ENCODE data around the gene COBL.

COBL gene, protein sequence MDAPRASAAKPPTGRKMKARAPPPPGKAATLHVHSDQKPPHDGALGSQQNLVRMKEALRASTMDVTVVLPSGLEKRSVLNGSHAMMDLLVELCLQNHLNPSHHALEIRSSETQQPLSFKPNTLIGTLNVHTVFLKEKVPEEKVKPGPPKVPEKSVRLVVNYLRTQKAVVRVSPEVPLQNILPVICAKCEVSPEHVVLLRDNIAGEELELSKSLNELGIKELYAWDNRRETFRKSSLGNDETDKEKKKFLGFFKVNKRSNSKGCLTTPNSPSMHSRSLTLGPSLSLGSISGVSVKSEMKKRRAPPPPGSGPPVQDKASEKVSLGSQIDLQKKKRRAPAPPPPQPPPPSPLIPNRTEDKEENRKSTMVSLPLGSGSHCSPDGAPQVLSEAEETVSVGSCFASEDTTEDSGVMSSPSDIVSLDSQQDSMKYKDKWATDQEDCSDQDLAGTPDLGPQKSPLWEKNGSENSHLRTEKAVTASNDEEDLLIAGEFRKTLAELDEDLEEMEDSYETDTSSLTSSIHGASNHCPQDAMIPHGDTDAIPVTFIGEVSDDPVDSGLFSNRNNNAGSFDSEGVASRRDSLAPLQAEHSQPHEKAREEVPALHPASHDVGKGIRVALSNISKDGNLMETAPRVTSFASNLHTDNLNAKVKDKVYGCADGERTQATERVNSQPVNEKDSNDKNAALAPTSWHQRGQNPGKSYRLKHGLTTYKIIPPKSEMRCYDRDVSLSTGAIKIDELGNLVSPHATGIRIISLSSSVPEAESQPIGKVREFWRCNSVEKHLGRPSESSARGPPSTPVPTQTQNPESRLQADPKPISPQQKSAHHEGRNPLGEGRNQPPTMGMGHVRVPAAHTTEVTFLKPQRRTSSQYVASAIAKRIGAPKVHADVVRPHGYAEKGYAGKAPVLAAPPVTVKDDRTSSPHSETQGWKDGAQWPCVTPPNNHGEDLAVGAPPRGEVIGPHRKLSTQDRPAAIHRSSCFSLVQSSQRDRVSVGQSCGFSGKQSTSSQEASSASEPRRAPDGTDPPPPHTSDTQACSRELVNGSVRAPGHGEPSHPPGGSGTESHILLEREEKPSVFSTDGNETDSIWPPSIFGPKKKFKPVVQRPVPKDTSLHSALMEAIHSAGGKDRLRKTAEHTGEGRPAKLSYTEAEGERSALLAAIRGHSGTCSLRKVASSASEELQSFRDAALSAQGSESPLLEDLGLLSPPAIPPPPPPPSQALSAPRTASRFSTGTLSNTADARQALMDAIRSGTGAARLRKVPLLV

DNA sequence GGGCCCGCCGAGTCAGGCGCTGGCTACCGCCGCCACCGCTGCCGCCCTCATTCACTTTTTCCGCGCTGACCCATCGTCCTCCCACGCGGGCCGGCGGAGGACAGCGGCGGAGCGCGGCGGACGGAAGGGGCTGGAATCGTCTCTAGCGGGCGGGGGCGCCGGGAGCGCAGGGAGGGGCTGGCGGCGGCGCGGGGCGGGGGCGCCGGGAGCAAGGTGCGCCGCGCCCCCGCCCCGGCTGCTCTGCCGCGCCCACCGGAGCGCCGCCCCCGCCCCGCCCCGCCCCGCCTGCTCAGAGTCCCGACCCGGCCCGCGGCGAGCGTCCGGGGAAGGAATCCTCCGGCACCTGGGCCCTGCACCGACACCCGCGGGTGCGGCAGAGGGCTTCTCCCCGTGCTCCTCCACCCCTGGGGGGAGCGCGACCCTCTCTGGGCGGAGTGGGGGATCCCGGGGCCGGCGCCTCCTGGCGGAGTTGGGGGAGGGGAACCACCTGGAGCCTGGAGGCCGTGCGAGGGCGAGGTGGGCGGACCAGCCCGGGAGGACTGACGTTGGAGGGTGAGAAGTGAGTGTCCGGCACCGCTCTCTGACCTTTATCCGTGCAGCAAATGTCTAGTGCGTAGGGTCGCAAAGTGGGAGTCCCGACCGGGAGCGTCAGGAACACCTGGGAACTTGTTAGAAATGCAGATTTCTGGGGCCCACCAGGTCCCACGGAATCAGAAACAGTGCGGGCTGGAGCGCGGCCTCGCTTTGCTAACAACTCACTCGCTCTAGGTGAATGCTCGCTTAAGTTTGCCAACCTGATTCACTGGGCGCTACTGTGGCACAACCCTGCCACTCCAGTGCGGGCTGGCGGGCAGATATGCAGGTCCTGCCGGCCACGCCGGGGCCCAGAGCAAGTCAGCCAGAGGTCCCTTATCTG is at the start of gene COBL:
TSS of gene COBL (minus strand) at position 144 of the 916 bp plus-strand sequence. CDS start 176 bp downstream, outside the sequence.
- peak; percentile 62 for DNase-seq (ENCODE audit: low spot score)

DNA sequence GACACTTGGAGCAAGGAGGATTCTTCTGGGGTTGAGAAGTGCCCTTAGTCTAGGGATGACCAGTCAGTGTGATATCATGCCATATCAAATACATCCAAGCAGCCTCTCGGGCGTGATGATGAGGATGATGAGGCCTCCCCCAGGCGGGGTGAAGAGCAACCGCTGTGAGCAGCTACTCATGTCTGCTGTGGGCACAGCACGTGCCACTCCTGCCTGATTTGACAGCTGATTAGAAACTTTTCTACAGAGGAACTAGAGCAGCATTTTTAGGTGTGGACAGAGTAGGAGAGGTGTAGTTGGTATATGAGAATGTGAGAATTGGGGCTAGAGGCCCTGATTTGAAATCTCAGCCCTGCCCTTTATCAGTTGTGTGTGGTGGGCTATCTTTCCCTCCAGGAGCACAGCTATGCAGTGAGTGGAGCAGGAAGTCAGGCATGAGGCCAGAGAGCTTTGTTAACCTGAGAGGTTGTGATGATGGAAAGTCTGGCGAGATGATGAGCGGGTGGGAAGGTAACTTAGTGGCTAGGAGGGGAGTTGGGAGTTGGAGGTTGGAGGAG is 49.6 kb upstream of the COBL start:
- DNase-seq (ENCODE audit: low spot score): no peak

DNA sequence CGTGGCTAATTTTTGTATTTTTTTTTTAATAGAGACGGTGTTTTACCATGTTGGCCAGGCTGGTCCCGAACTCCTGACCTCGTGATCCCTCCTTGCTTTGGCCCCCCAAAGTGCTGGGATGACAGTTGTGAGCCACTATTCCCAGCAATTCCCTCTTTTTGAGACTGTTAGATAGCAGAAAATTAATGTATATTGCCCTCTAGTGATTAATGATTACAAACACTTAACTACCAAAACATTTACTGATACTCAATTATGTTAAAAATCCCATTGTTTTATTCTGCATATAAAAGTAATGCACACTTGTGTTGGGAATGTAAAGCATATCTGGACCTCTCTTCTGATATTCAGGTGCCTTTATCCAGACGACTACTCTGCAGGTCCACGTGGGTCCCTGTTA is 41.2 kb upstream of the COBL start:
- DNase-seq (ENCODE audit: low spot score): peak; percentile 13

DNA sequence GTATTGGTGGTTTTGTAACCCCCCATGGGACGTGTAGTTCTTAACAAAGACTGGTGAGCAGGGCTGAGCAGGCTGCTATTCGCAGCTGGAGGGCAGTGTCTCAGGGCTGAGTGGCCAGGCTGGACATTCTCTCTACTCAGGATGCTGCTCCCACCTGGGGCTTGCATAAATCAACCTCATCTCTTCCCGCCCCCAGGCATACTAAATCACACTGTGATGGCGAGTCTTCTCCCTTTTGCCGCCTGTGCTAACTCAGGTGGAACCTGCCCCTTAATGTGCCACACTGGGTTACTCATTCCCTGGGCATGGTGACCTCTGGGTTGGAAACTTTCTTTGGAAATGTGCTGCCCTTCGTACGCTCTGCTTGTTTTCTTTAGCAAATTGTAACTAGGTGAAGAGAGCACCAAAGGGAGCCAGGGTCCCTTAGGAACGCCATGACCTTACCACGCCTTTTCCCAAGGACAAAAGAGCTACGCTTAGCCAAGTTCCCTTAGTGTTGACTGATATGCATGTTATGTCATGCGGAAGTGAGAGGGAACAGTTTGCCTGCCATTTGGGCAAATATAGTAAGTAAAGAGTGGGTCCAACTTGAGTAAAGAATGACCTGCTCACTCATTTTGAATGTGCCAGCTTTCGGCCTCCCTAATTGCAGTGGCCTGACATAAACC is 40.4 kb upstream of the COBL start:
- no peak for DNase-seq (ENCODE audit: low spot score)

DNA sequence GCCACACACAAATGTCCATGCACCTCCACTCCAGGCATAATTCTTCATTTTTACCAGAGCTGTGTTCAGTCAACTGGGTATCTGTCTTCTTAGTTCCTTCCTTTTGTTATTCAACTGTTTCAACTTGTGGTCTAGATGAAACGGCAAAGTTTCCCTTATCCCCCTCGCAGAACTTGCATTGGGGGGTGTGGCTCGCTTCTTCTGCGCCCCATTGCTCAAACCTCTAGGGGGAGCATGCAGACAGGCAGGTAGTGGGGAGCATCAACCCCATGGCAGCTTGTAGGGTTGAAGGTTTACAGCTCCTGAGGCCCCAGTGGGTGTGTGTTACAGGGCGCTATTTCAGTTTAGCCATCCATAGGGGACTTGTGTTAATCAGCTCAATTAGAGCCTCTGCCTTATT is 38.3 kb upstream of the COBL start:
- DNase-seq (ENCODE audit: low spot score): no peak

DNA sequence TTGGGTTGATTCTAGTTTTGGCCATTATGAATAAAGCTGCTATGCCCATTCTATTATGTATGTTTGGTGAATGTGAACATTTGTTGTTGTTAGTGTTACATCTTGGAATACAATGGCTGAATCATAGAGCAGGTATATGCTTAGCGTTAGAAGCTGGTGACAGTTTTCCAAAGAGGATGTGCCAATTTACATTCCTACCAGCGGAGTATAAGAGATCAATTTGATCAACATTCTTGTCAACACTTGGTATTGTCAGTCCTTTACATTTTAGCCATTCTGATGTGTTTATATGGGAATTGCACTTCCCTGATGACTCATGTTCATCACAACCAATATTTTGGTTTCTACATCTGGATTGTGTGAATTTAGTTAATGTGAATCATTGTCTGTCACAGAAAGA is 37.8 kb upstream of the COBL start:
- DNase-seq (ENCODE audit: low spot score): no peak

DNA sequence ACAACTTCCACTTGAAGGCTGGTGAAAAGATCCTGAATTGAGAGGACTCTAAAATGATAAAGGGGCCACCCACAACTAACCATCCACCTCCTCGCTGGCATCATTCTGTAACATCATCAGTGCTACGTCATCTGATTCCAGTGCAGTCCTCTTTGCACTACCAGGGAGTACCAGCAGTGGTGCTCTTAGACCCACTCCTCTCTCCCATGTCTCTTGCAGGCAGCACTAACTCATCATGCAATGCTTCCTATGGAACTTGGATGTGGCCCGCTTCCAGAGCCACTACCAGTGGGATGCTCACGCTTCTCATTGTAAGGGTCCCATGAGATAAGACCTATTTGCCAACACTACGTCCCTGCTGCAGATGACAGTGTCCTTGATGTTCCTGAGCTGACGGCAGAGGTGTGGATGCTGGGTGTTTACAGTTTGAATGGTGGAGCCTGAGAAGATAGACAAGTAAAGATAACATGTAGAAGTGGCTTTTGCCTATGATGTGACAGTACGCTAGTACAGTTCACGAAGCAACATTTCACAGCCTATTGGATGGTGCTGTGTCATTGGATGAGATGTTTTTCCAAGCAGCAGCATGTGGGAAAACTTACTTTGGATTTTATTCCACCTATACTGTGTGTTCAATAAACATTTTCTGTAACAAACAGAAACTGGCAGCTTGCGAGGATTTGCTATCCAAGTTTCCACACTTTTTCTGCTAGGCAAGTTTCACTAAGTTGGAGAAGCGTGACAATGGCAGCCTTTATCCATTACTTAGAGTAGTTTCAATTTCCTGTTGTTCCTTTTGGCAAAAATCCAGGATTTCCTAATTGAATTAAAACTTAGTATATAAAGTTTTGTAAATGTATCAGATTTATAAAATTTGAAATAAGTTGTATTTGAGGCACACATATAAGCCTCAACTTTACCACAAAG is 35.8 kb upstream of the COBL start:
- no peak for DNase-seq (ENCODE audit: low spot score)

DNA sequence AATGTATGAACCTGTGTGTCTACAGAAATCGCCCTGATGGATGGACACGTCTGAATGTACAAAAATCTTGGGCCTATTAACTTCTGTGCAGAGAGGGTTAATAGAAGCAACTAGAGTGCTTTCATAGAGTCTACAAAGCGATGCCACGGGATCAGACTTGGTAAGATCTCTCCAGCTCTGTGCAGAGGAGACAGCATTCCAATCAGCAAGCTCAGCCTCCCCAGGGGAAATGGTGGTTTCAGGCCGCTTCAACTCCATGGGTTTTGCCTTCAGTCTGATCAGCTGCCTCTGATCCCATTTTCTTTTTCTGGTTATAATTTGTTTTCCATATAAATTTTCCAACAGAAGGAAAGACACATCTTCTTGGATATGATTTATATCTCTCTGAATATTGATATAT is 35.1 kb upstream of the COBL start:
- DNase-seq (ENCODE audit: low spot score): no peak

DNA sequence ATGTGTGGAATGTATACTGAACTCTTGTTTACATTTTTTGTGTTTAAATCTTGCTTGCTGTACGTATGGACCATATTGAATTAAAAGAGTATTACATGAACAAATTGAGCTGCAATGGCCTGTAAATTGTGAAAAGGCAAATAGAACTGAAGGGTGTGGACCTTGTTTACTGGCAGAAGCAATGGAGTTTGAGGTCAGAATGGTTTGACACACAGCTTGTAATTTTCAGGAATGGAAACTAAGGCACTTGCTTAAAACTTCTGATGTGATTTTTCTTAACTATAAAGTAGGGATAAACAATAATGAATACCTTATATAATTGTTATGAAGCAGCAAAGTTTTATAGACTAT is 33.9 kb upstream of the COBL start:
- no peak for DNase-seq (ENCODE audit: low spot score)

DNA sequence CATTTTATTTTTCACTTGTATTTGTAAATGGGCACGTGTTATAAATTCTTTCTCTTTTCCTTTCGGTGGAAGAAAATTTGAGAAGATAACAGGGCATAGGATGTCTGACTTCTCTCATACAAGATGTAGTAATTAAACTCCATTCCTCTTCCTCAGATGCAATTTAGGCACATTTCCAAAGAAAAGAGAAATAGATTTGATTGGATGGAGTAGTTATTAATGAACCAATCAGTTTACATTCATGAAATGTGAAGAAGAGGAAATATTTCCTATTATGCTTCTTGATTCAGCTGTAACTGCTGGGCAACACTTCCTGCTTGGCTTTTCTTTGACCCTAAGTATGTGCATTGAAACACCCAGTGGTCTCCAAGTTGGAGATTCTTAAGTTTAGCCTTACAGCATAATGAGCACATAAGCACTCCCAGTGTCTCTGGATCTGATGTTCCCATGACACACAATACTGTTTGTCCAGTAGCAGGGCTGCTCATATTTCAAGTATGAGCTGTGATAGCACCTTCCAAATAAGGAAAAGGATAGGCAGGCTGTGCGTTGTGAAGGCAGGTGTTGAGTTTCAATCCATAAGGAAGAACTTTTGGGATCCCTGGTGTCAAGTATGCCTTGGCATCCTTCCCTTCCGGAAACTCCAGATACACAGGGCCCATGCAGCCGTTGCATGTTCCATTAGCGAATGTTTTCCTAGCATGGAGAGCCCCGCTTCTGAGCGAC is 33.4 kb upstream of the COBL start:
- DNase-seq (ENCODE audit: low spot score): peak; percentile 19

DNA sequence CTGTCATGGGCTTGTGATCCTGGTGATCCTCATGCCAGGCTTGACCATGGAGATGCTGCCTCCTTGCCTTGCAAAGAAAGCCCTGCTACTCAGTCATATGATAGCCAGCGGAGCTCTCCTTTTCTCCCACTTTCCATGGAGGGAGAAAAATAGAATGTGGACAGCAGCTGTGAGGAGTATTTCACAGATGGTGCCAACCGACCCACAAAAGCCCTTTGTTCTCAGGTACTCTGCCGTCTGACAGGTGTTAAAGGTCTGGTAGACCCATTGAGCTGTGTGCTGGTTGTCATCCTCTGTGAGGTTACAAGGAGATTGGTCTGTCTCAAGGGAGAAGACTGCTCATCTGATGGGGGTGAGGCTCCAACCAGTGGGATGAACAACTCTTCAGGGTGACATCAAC is 29.5 kb upstream of the COBL start:
- no peak for DNase-seq (ENCODE audit: low spot score)

DNA sequence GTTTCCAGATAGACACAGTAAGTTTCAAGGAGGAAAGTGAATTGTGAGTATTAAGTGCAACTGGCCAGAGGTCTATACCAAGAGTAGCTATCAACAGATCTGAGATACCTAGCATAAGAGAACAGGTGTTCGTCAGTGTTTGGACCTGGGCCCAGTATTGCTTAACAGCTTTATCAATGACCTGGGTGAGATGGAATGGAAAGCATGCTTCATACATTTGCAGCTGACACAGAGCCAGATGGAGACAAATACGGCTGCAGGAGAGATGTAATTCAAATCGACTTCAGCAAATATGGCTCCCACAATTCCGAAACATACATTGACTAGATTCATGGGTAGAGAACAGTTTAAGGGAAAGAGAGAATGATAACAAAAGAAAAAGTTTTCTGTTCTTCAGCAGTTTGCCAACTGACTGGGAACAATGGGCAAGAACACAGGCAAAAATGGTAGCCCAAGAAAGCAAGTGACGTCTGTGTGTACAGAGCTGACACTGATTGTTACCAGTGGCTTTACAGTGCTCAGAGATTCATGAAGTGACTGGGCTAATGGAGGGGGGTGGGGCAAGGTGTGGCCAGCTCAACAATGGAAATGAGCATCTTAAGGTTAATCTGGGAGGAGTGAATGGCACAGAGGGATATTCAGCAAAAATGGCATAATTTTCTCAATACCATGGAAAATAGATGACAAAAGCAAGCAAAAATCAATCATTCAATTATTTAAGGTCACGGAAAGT is 28.0 kb upstream of the COBL start:
- DNase-seq (ENCODE audit: low spot score): no peak

DNA sequence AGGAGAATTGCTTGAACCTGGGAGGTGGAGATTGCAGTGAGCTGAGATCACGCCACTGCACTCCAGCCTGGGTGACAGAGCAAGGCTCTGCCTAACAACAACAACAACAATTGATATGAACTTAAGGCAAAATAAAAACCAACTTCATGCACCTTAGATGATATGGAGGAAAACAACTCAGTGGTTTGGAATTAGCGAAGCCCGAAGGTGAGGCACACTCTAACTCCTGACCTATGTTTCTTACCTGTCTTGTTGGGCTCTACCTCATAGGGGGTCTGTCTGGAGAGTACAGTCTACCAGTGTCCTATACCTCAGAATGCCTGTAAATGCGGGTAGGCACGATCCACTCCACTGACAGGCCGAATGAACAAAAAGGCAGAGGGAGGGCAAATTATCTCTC is 24.3 kb upstream of the COBL start:
- no peak for DNase-seq (ENCODE audit: low spot score)

DNA sequence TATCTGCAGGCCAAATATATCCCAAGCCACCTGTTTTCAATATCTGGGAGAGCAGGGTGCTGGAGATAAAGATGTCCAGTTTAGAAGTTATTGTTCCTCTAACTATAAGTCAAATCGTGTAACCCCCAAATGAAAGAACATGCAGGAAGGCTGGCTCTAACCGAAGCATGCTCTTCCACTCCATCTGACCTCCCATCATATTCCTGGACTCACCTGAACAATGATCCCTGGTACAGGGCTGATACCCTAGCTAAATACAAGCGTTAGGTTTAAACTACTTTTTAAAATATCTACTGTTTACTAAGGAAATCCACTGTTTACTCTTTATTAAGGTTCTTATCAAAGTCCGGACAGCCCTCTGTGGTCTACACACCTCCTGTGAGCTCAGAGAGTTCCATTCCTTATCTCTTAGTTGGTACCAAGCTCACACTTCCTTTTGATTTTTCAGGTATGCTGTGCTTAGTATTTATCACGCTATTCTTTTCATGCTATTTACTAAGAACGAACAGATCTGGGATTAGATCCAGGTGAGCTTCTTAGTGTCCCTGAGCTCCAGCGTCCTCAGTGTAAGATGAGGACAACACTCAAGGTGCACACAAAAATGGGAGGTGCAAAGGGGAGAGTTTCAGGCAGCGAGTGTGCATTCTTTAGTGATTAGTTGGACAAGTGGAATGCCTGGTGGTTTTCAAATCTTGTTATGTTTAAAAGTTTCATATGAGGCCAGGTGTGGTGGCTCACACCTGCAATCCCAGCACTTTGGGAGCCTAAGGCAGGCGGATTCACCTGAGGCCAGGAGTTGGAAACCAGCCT is 23.6 kb upstream of the COBL start:
- DNase-seq (ENCODE audit: low spot score): no peak

DNA sequence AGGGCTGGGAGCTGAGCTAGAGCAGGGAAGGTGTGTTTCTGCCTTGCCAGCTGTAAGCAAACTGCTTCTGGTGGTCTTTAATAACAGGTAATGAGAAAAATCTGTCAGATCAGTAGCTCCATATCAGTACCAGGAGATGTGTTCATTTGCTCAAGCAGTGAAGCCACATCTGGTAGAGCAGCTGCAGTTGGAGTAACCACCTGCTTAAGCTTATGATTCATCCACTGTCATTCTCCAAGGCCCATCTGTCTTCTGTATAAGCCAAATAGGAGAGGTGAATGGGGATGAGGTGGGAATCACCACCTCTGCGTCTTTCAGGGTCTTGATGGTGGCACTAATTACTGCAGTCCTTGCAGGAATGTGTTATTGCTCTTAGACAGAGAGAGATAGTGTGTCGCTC is 18.4 kb upstream of the COBL start:
- peak; percentile 19 for DNase-seq (ENCODE audit: low spot score)

DNA sequence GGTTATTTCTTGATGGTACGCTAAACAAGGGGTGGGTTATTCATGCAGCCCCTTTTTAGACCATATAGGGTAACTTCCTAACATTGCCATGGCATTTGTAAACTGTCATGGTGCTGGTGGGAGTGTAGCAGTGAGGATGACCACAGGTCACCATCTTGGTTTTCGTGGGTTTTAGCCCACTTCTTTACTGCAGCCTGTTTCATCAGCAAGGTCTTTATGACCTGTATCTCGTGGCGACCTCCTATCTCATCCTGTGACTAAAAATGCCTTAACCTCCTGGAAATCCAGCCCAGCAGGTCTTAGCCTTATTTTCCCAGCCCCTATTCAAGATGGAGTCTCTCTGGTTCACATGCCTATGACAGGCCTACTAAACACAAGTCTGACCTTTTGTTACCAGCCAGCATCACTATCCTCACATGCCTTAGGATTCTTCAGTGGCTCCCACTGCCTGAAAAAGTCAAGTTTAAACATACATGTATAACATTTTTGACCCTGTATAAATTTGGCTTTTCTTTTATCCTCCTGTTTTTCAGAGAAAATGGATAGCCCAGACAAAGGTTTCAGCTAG is 13.2 kb upstream of the COBL start:
- no peak for DNase-seq (ENCODE audit: low spot score)

DNA sequence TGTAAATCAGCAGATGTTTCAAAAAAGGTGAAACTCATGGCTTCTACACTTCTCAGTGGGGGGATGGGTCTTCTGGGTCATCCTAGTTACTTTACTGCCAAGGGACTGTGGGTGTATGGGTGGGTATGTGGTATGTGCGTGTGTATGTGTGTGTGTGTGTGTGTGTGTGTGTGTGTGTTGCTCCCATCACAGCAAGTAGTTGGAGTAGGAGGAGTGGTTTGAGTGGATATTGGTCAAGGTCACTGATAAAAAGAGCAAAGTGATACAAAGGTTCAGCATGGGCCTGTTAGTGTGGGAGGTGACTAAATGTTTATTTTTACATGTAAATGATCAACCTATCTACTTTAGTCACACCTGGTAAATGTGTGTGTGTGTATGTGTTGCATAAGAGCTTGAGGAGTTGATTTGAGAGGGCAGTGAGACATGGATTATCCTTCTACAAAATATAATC is 11.8 kb upstream of the COBL start:
- DNase-seq (ENCODE audit: low spot score): no peak
